GM23248 (cell line): ENCODE measurements around the gene CDK9. TPM values are rescaled to one million over a fixed set of nuclear protein-coding genes. Genes with fewer than 3 reads are reported as not detected.
"Not testable (repeated sequence)": the region's sequence is repeated elsewhere in the genome, so short reads cannot be mapped to it uniquely, and the experiment has no call there.

ENCODE experiments used
- DNase-seq: peaks from one replicate; pipeline ENCODE4 v3.0.0-alpha.2; 2015
- H2AFZ ChIP-seq: fragments of 200-600 bp; sonication (generic); 2 replicates; pipeline ENCODE4 v1.6.1; 2016; ENCODE audit warnings: antibody characterized with exemption
- H3F3A ChIP-seq: fragments of 200-600 bp; sonication (generic); 2 replicates; pipeline ENCODE4 v1.6.1; 2016; ENCODE audit warnings: mild to moderate bottlenecking, antibody characterized with exemption, mixed run types; ENCODE audit not compliant: insufficient read depth
- H3K27ac ChIP-seq: fragments of 200-600 bp; sonication (generic); 2 replicates; pipeline ENCODE4 v1.5.1; 2016; ENCODE audit warnings: mild to moderate bottlenecking
- H3K27me3 ChIP-seq: fragments of 200-600 bp; sonication (generic); replicated peaks from 2 replicates; pipeline ENCODE4 v1.6.1; 2016; ENCODE audit warnings: mild to moderate bottlenecking; ENCODE audit not compliant: insufficient read depth
- H3K36me3 ChIP-seq: fragments of 200-600 bp; sonication (generic); 2 replicates; pipeline ENCODE4 v1.6.1; 2016; ENCODE audit warnings: low read depth, mild to moderate bottlenecking
- H3K4me1 ChIP-seq: fragments of 200-600 bp; sonication (generic); 2 replicates; pipeline ENCODE4 v1.6.1; 2016; ENCODE audit warnings: mild to moderate bottlenecking; ENCODE audit not compliant: insufficient read depth
- H3K4me2 ChIP-seq: fragments of 200-600 bp; sonication (generic); one replicate; pipeline ENCODE4 v1.6.1; 2016; ENCODE audit warnings: mild to moderate bottlenecking; ENCODE audit not compliant: unreplicated experiment
- H3K4me3 ChIP-seq: fragments of 200-600 bp; sonication (generic); 2 replicates; pipeline ENCODE4 v1.5.1; 2016; ENCODE audit warnings: mild to moderate bottlenecking
- H3K79me2 ChIP-seq: fragments of 200-600 bp; sonication (generic); 2 replicates; pipeline ENCODE4 v1.6.1; 2016; ENCODE audit warnings: mild to moderate bottlenecking; ENCODE audit not compliant: insufficient read depth
- H3K9ac ChIP-seq: fragments of 200-600 bp; sonication (generic); 2 replicates; pipeline ENCODE4 v1.6.1; 2016; ENCODE audit warnings: mild to moderate bottlenecking
- H3K9me2 ChIP-seq: fragments of 200-600 bp; sonication (generic); 2 replicates; pipeline ENCODE4 v1.6.1; 2016; ENCODE audit warnings: mixed run types, mild to moderate bottlenecking, moderate library complexity; ENCODE audit not compliant: insufficient read depth
- H3K9me3 ChIP-seq: fragments of 200-600 bp; sonication (generic); one replicate; pipeline ENCODE4 v1.6.1; 2017; ENCODE audit warnings: low read depth
- H4K20me1 ChIP-seq: fragments of 200-600 bp; sonication (generic); 2 replicates; pipeline ENCODE4 v1.6.0; 2016; ENCODE audit not compliant: insufficient read depth
- EZH2 ChIP-seq: fragments of 200-600 bp; sonication (generic); IDR thresholded peaks from 2 replicates; pipeline ENCODE4 v1.6.1; 2018; ENCODE audit warnings: antibody characterized with exemption, mild to moderate bottlenecking; ENCODE audit not compliant: insufficient read depth, poor library complexity, severe bottlenecking
- EZH2phosphoT487 ChIP-seq: fragments of 200-600 bp; sonication (generic); IDR thresholded peaks from 2 replicates; pipeline ENCODE4 v1.6.1; 2018; ENCODE audit warnings: antibody characterized with exemption, moderate library complexity, mild to moderate bottlenecking, low read depth; ENCODE audit not compliant: insufficient read depth
- WGBS, 2 experiments: methylation state at CpG; one replicate each; pipeline ENCODE4 v1.1.6; 2015 to 2017; ENCODE audit warnings: low lambda C conversion rate in 2 of 2, low coverage in 1 of 2; ENCODE audit errors: missing lambda C conversion rate in 2 of 2; 5-methylcytosine and 5-hydroxymethylcytosine counted together
- in situ Hi-C: fragments of 300-500 bp; cut with MboI; formaldehyde crosslinking; loops from 2 replicates; pipeline ENCODE4 v1.15.0; 2020
- polyA plus RNA-seq: library from polyadenylated mRNA; unstranded; fragments of >200 nt; fragmentation: Nextera tagmentation; extraction: Ambion mirVana; gene quantifications from 2 replicates; pipeline ENCODE4 v1.2.1, GENCODE V29; 2016
- total RNA-seq: library from RNA; depleted of rRNA; stranded (reverse); fragments of >200 nt; shearing (Covaris generic); gene quantifications from 2 replicates; pipeline ENCODE4 v1.2.3, GENCODE V29; 2014

The CDK9 gene
- total and polyA plus RNA-seq, 2 experiments from 2014 or later: 43.7 to 59.7 TPM

DNA sequence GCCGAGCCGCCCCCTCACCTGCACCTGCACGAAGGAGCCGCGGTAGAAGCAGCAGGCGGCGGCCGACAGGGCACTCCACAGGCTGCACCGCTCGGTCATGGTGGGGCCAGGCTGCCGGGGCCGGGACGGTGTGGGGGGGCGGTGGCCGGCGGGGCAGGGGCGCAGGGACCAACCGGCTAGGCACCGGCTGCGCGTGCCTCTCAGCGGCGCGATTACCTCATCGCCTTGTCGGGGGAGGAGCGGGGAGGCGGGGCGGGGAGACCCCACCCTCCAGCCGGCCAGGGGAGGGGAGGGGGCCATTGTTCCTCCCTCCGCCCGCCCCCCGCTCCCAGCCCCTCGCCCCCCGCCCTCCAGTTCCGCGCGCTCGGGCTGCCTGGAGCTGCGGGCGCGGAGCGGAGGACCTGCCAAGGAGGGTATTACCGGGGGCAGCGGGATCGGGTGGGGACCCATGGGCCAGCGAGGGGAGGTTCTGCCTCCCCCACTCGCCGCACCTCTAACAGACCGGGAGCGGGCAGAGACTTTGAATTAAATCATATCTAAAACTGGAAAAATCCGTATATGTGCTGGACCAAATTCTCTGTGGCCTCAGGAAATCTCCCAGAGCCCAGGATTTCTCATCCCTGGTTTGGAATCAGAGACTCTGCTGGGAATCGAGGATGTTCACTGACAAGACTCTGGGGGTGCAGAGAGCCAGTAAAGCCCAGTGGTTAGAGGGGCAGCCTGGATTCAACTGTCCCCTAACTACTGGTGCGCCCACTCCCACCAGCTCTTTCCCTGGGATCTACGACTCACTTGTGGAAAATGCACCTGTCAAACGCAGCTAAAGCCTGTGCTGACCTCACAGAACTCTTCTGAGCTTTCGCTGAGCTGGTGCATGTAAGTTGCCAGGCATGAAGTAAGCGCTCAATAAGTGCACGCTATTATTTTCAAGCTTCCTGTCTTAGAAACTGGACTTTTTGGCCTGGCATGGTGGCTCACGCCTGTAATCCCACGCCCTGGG, 30.5 kb upstream of the CDK9 start:
- in situ Hi-C loops: no loop called here
- H3K9me3 ChIP-seq: no peaks in the 10 kb centered on the region
- H2AFZ ChIP-seq: no peak overlapping the region
- H3K36me3 ChIP-seq: no peaks in the 10 kb centered on the region
- no peak overlapping the region for H3K4me2 ChIP-seq
- H3K4me1 ChIP-seq: no peaks in the 10 kb centered on the region
- H3K4me3 ChIP-seq: no peak overlapping the region
- WGBS, 2 experiments: 14 to 24% methylated on average over 25 to 41 of the region's 61 CpGs
- H3K27me3 ChIP-seq: peaks cover 33% of the 10 kb centered on the region
- no peak overlapping the region for H3K27ac ChIP-seq
- no peak for DNase-seq
- no peaks in the 10 kb centered on the region for H3F3A ChIP-seq
- H4K20me1 ChIP-seq: no peaks in the 10 kb centered on the region
- TF ChIP-seq EZH2 (peak; percentile 78), EZH2phosphoT487 (no peak)
- no peak overlapping the region for H3K9ac ChIP-seq
- H3K9me2 ChIP-seq: no peaks in the 10 kb centered on the region
- no peaks in the 10 kb centered on the region for H3K79me2 ChIP-seq

DNA sequence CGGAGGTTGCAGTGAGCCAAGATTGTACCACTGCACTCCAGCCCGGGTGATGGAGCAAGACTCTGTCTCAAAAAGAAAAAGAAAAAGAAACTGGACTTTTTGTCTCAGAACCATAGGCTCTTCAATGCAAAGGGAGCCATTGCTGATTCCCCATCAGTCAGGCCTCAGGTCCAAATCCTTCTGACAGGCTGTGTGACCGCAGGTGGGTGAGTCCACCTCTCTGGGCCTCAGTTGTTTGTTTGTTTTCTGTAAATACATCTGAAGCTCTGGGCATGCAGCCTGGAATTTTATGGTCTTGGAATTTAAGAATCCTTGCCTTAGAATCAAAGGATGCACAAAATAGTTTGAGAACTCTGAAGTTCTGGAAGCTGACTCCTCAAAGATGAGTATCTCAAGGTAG, 29.6 kb upstream of the CDK9 start:
- Histone ChIP-seq H3K9me2 (no peaks in the 10 kb centered on the region), H3K27me3 (peaks cover 33% of the 10 kb centered on the region), H2AFZ (no peak overlapping the region), H3K9ac (no peak overlapping the region), H3F3A (no peaks in the 10 kb centered on the region), H3K4me1 (no peaks in the 10 kb centered on the region), H4K20me1 (no peaks in the 10 kb centered on the region), H3K4me3 (no peak overlapping the region), H3K9me3 (no peaks in the 10 kb centered on the region), H3K79me2 (no peaks in the 10 kb centered on the region), H3K27ac (no peak overlapping the region), H3K4me2 (no peak overlapping the region), H3K36me3 (no peaks in the 10 kb centered on the region)
- 75 to 82% methylated on average over 3 of the region's 3 CpGs for WGBS, 2 experiments
- DNase-seq: no peak
- in situ Hi-C loops: no loop called here
- TF ChIP-seq EZH2phosphoT487 (no peak), EZH2 (no peak)

DNA sequence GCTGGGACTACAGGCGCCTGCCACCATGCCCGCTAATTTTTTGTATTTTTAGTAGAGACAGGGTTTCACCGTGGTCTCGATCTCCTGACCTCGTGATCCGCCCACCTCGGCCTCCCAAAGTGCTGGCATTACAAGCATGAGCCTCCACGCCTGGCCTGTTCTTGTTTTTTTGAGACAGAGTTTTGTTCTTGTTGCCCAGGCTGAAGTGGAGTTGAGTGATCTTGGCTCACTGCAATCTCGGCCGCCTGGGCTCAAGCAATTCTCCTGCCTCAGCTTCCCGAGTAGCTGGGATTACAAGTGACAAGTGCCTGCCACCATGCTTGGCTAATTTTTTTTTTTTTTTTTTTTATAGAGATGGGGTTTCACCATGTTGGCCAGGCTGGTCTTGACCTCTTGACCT, 29.1 kb upstream of the CDK9 start:
- H2AFZ ChIP-seq, DNase-seq, H3K4me2 ChIP-seq, in situ Hi-C loops, H3K79me2 ChIP-seq, H4K20me1 ChIP-seq, H3K9me2 ChIP-seq, H3K4me3 ChIP-seq, H3K4me1 ChIP-seq, H3F3A ChIP-seq, H3K36me3 ChIP-seq, H3K9ac ChIP-seq, H3K9me3 ChIP-seq, H3K27ac ChIP-seq: not testable (repeated sequence)
- peaks cover 33% of the 10 kb centered on the region for H3K27me3 ChIP-seq
- WGBS, 2 experiments: 72 to 77% methylated on average over 11 of the region's 11 CpGs

DNA sequence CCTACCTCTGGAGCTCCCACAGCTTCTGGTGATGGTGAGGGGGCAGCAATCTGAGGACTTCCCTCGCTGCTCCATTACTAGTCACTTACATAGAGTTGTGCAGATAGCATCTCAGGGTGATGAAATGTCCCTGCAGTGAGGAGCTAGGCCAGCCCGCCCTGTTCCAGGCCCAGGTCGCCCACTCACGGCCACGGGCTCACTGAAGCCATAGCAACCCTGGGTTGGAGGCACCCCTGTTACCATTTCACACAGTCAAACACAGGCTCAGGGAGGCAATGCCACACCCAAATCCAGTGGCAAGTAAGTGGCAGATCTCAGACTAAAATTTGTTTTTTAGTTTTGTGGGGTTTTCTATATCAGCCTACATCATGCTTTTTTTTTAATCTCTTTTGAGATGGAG, 27.0 kb upstream of the CDK9 start:
- Histone ChIP-seq H3F3A (no peaks in the 10 kb centered on the region), H3K27me3 (peaks cover 17% of the 10 kb centered on the region), H3K4me2 (no peak overlapping the region), H3K4me3 (no peak overlapping the region), H3K9me2 (no peaks in the 10 kb centered on the region), H3K36me3 (no peaks in the 10 kb centered on the region), H2AFZ (no peak overlapping the region), H3K27ac (no peak overlapping the region), H3K4me1 (no peaks in the 10 kb centered on the region), H4K20me1 (no peaks in the 10 kb centered on the region), H3K9me3 (no peaks in the 10 kb centered on the region), H3K79me2 (no peaks in the 10 kb centered on the region), H3K9ac (no peak overlapping the region)
- in situ Hi-C loops: no loop called here
- no peak for DNase-seq
- TF ChIP-seq EZH2phosphoT487 (no peak), EZH2 (no peak)
- WGBS, 2 experiments: 60 to 75% methylated on average over 5 of the region's 5 CpGs
